RWPE2 (cell line): ENCODE results near the gene GALNT16.

Experiments
- ATAC-seq: fragments of 200-7000 bp; cut with Tn5 transposase; 3 replicates; pipeline ENCODE4 v1.9.1; 2021; ENCODE audit warnings: low read depth
- DNase-seq: peaks from one replicate; pipeline ENCODE4 v3.0.0-alpha.2; 2020; ENCODE audit warnings: low spot score
- H3K27ac ChIP-seq: fragments of 450-650 bp; 2 replicates; pipeline ENCODE4 v1.5.1; 2017; ENCODE audit warnings: mild to moderate bottlenecking; ENCODE audit not compliant: poor library complexity, severe bottlenecking
- H3K27me3 ChIP-seq: fragments of 250-450 bp; sonication (Bioruptor Pico); 2 replicates; pipeline ENCODE4 v1.5.1; 2021; ENCODE audit warnings: mild to moderate bottlenecking, moderate library complexity; ENCODE audit not compliant: insufficient read depth, poor library complexity, severe bottlenecking
- H3K36me3 ChIP-seq: fragments of 250-450 bp; sonication (Bioruptor Pico); 2 replicates; pipeline ENCODE4 v1.5.1; 2020; ENCODE audit warnings: low read depth, mild to moderate bottlenecking, moderate library complexity
- H3K4me1 ChIP-seq: fragments of 250-450 bp; sonication (Bioruptor Pico); 2 replicates; pipeline ENCODE4 v1.5.1; 2021; ENCODE audit warnings: mild to moderate bottlenecking, moderate library complexity; ENCODE audit not compliant: insufficient read depth, poor library complexity, severe bottlenecking
- H3K4me3 ChIP-seq: fragments of 250-450 bp; sonication (Bioruptor Pico); 2 replicates; pipeline ENCODE4 v1.5.1; 2021; ENCODE audit warnings: mild to moderate bottlenecking, moderate library complexity; ENCODE audit not compliant: severe bottlenecking
- H3K9me3 ChIP-seq: fragments of 250-450 bp; sonication (Bioruptor Pico); 2 replicates; pipeline ENCODE4 v1.5.1; 2021; ENCODE audit warnings: mild to moderate bottlenecking, moderate library complexity; ENCODE audit not compliant: severe bottlenecking
- CTCF ChIP-seq: fragments of 450-650 bp; IDR thresholded peaks from one replicate; pipeline ENCODE4 v1.5.1; 2017; ENCODE audit warnings: mild to moderate bottlenecking, moderate library complexity; ENCODE audit not compliant: poor library complexity, severe bottlenecking

GALNT16 gene

GRCh38 chr14:69323266-69323998 lies 63.5 kb downstream of the GALNT16 start:
- H3K9me3 ChIP-seq = no peaks in the 10 kb centered on the region
- no peaks in the 10 kb centered on the region for H3K36me3 ChIP-seq
- no peaks in the 10 kb centered on the region for H3K4me1 ChIP-seq
- DNase-seq = peak; percentile 56
- TF ChIP-seq CTCF = no peak
- H3K27me3 ChIP-seq = no peaks in the 10 kb centered on the region
- H3K4me3 ChIP-seq = no peak overlapping the region
- no peak for ATAC-seq
- no peak overlapping the region for H3K27ac ChIP-seq

GRCh38 chr14:69323999-69324282 lies 64.0 kb downstream of the GALNT16 start:
- ATAC-seq (no peak), DNase-seq (no peak)
- Histone ChIP-seq H3K9me3 (no peaks in the 10 kb centered on the region), H3K27ac (no peak overlapping the region), H3K27me3 (no peaks in the 10 kb centered on the region), H3K4me3 (no peak overlapping the region), H3K36me3 (no peaks in the 10 kb centered on the region), H3K4me1 (no peaks in the 10 kb centered on the region)
- TF ChIP-seq CTCF = no peak

GRCh38 chr14:69324341-69324931 lies 64.5 kb downstream of the GALNT16 start:
- DNase-seq (peak; percentile 58), ATAC-seq (no peak)
- no peaks in the 10 kb centered on the region for H3K27me3 ChIP-seq
- no peaks in the 10 kb centered on the region for H3K4me1 ChIP-seq
- TF ChIP-seq CTCF = no peak
- no peak overlapping the region for H3K27ac ChIP-seq
- H3K36me3 ChIP-seq = no peaks in the 10 kb centered on the region
- H3K4me3 ChIP-seq = no peak overlapping the region
- no peaks in the 10 kb centered on the region for H3K9me3 ChIP-seq

- Histone ChIP-seq H3K36me3 (no peaks in the 10 kb centered on the region), H3K9me3 (no peaks in the 10 kb centered on the region), H3K27me3 (no peaks in the 10 kb centered on the region), H3K4me1 (no peaks in the 10 kb centered on the region), H3K4me3 (no peak overlapping the region), H3K27ac (no peak overlapping the region)
- peak; percentile 36 for DNase-seq
- no peak for TF ChIP-seq CTCF
- no peak for ATAC-seq
These were observed 65.1 kb downstream of the GALNT16 start for GRCh38 chr14:69325086-69325485.

- ATAC-seq = peak; percentile 33; the same call in 1 of the 3 replicates
- Histone ChIP-seq H3K4me1 (no peaks in the 10 kb centered on the region), H3K9me3 (no peaks in the 10 kb centered on the region), H3K4me3 (no peak overlapping the region), H3K36me3 (no peaks in the 10 kb centered on the region), H3K27ac (no peak overlapping the region), H3K27me3 (no peaks in the 10 kb centered on the region)
- peak; percentile 51 for DNase-seq
- TF ChIP-seq CTCF = no peak
These were observed 65.8 kb downstream of the GALNT16 start for GRCh38 chr14:69325646-69326265.
